ENCODE results near the gene MCTP1.
"Not testable (repeated sequence)": the region's sequence is repeated elsewhere in the genome, so short reads cannot be mapped to it uniquely, and the experiment has no call there.

MCTP1 gene

DNA sequence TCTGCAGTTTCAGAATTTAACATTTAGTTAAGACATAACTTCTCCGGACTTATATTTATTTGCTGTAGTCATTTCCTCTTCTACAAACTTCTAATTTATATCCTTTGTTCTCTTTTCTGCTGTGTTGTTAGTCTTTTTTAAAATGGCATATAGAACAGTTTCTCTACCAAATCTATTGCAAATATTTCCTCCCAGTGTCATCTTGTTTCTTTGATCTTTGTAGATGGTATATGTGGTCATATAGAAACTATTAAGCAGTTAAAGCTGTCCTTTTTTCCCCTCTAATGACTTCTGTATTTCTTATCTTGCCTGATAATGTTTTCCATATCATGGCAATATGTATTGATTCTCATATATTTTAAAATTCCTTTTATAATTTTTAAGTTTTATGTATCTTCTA, 264.5 kb downstream of the MCTP1 start:
- no peak for TF ChIP-seq CTCF (conservative IDR thresholded peaks at IDR 0.05; ENCODE audit: control insufficient read depth, insufficient read depth, low read depth, low read length)
- H3K4me3 ChIP-seq (ENCODE audit: control insufficient read depth, low read depth, low read length) = no peak overlapping the region
- DNase-seq (ENCODE audit: low read depth) = no peak

DNA sequence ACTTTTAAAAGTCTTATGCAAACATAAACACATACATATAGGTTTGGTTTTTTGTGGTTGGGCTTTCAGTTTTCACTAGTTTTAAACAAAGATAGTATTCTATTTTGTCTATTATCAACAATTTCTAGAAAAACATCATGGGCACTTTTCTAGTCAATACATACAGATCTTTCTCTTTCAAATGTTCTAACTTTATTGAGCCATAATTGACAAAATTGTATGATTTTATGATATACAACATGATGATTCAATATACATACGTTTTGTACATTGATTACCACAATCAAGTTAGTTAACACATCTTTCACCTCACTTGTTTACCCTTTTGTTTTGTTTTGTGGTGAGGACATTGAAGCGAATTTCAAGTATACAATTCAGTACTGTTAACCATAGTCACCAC, 265.9 kb downstream of the MCTP1 start:
- H3K4me3 ChIP-seq (ENCODE audit: control insufficient read depth, low read depth, low read length) = no peak overlapping the region
- no peak for TF ChIP-seq CTCF (conservative IDR thresholded peaks at IDR 0.05; ENCODE audit: control insufficient read depth, insufficient read depth, low read depth, low read length)
- no peak for DNase-seq (ENCODE audit: low read depth)

DNA sequence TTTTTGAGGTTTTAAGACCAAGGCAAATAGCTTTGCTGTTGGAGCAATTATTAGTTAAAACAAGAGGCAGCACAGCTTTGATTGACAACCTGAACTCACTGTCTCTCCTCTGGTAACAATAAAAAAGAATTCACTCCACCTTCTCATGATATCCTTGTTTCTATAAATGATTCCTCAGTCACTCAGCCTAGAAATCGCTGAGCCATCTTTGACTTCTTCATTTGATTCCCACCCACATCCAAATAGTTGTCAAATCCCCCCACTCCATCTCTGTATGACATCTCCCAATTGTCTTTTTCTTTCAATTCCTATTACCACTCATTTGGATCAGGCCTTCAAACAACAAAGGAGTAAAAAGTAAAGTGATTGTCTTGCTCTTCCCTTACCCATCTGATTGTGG, 266.4 kb downstream of the MCTP1 start:
- H3K4me3 ChIP-seq (ENCODE audit: control insufficient read depth, low read depth, low read length) = no peak overlapping the region
- no peak for TF ChIP-seq CTCF (conservative IDR thresholded peaks at IDR 0.05; ENCODE audit: control insufficient read depth, insufficient read depth, low read depth, low read length)
- DNase-seq (ENCODE audit: low read depth) = no peak

- DNase-seq (ENCODE audit: low read depth) = no peak
- H3K4me3 ChIP-seq (ENCODE audit: control insufficient read depth, low read depth, low read length) = no peak overlapping the region
- TF ChIP-seq CTCF (conservative IDR thresholded peaks at IDR 0.05; ENCODE audit: control insufficient read depth, insufficient read depth, low read depth, low read length) = no peak
Measured at GRCh38 chr5:95009812-95010211, 275.1 kb downstream of the MCTP1 start.

DNA sequence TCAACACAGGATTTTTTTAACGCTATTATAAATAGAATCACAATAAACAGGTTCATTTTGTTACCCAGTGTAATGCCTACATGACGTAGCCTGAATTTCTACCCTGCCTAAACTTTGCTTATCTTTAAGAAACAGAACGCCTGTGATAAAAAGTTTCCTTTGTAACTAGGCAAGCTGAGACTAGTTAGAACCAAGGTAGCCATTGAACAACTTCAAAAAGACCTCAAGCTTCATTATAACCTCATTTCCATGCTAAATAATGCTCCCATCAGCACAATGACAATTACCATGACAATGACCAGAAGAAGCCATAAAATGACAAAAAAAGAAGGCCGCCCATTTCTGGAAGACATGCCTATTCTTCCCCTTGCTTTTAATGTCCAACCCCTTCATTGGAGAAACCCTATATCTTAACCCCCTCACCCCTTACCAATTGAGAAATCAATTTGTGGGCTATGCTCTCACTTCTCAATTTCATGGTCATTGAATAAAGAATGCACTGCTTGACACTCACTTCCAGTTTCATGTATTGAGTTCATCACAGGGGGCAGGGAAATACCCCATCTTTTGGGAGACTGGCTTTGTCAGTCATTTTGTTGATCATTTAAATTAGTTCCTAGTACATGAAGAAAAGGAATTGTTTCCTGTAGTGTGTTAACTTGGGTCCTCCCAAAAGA, 276.8 kb downstream of the MCTP1 start:
- no peak for TF ChIP-seq CTCF (conservative IDR thresholded peaks at IDR 0.05; ENCODE audit: control insufficient read depth, insufficient read depth, low read depth, low read length)
- H3K4me3 ChIP-seq (ENCODE audit: control insufficient read depth, low read depth, low read length) = no peak overlapping the region
- DNase-seq (ENCODE audit: low read depth) = no peak

- H3K4me3 ChIP-seq (ENCODE audit: control insufficient read depth, low read depth, low read length) = no peak overlapping the region
- DNase-seq (ENCODE audit: low read depth) = no peak
- TF ChIP-seq CTCF (conservative IDR thresholded peaks at IDR 0.05; ENCODE audit: control insufficient read depth, insufficient read depth, low read depth, low read length) = no peak
Measured at GRCh38 chr5:95005811-95006210, 279.1 kb downstream of the MCTP1 start.

GRCh38 chr5:94998670-94999069, 286.2 kb downstream of the MCTP1 start:
- no peak overlapping the region for H3K4me3 ChIP-seq (ENCODE audit: control insufficient read depth, low read depth, low read length)
- no peak for TF ChIP-seq CTCF (conservative IDR thresholded peaks at IDR 0.05; ENCODE audit: control insufficient read depth, insufficient read depth, low read depth, low read length)
- DNase-seq (ENCODE audit: low read depth) = no peak

DNA sequence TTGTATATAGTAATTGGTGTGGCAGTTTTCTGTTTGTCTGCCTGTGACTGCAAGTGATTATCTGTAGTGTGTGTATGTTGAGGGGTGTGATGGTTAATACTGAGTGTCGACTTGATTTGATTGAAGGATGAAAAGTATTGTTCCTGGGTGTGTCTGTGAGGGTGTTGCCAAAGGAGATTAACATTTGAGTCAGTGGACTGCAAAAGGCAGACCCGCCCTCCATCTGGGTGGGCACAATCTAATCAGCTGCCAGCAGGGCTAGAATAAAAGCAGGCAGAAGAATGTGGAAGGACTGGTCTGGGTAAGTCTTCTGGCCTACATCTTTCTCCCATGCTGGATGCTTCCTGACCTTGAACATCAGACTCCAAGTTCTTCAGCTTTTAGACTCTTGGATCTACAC, 290.4 kb downstream of the MCTP1 start:
- H3K4me3 ChIP-seq (ENCODE audit: control insufficient read depth, low read depth, low read length); DNase-seq (ENCODE audit: low read depth): not testable (repeated sequence)

Data from fibroblast of mammary gland (primary cell).